Neural progenitor cell (in vitro differentiated cells): Measurements from ENCODE around the gene ZNF652.

Experiments
- EZH2 ChIP-seq: fragments of 200-600 bp; sonication (generic); IDR thresholded peaks from 2 replicates; pipeline ENCODE4 v1.6.1; 2017; ENCODE audit warnings: antibody characterized with exemption, mild to moderate bottlenecking, moderate library complexity
- TF ChIP-seq, protein P1 (sequence below): fragments of 200-600 bp; sonication (generic); IDR thresholded peaks from 2 replicates; pipeline ENCODE4 v1.5.1; 2017; ENCODE audit warnings: antibody characterized with exemption, mild to moderate bottlenecking

- TF ChIP-seq, protein P1, sequence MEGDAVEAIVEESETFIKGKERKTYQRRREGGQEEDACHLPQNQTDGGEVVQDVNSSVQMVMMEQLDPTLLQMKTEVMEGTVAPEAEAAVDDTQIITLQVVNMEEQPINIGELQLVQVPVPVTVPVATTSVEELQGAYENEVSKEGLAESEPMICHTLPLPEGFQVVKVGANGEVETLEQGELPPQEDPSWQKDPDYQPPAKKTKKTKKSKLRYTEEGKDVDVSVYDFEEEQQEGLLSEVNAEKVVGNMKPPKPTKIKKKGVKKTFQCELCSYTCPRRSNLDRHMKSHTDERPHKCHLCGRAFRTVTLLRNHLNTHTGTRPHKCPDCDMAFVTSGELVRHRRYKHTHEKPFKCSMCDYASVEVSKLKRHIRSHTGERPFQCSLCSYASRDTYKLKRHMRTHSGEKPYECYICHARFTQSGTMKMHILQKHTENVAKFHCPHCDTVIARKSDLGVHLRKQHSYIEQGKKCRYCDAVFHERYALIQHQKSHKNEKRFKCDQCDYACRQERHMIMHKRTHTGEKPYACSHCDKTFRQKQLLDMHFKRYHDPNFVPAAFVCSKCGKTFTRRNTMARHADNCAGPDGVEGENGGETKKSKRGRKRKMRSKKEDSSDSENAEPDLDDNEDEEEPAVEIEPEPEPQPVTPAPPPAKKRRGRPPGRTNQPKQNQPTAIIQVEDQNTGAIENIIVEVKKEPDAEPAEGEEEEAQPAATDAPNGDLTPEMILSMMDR: no peak
- no peak for TF ChIP-seq EZH2
Observed at GRCh38 chr17:49362723-49363117, 670 bp upstream of the ZNF652 start.
